ENCODE results near the gene NUB1.

Gene NUB1

DNA sequence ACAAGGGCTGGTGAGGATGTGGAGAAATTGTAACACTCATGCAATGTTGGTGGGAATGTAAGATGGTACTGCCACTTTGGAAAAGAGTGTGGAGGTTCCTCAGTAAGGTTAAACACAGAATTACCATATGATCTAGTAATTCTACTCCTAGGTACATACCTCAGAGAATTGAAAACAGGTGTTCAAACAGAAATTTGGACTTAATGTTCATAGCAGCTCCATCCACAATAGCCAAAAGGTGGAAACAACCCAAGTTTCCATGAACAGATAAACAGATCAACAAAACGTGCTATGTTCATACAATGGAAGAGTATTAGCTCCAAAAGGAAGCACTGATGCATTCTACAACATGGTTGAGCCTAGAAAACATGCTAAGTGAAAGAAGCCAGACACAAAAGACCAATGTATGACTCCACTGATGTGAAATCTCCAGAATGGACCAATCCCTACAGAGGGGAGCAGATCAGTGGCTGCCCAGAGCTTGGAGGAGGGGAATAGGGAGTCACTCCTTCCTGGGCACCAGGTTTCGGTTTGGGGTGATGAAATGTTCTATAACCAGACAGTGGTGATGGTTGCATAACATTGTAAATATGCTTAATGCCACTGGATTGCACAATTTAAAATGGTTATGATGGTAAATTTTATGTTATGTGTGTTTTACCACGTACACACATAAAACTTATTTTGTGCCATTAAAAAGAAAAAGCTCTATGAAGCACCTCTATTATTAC lies 73.9 kb downstream of the NUB1 start:
- TF ChIP-seq, protein P1, sequence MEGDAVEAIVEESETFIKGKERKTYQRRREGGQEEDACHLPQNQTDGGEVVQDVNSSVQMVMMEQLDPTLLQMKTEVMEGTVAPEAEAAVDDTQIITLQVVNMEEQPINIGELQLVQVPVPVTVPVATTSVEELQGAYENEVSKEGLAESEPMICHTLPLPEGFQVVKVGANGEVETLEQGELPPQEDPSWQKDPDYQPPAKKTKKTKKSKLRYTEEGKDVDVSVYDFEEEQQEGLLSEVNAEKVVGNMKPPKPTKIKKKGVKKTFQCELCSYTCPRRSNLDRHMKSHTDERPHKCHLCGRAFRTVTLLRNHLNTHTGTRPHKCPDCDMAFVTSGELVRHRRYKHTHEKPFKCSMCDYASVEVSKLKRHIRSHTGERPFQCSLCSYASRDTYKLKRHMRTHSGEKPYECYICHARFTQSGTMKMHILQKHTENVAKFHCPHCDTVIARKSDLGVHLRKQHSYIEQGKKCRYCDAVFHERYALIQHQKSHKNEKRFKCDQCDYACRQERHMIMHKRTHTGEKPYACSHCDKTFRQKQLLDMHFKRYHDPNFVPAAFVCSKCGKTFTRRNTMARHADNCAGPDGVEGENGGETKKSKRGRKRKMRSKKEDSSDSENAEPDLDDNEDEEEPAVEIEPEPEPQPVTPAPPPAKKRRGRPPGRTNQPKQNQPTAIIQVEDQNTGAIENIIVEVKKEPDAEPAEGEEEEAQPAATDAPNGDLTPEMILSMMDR (conservative IDR thresholded peaks at IDR 0.05; ENCODE audit: low read depth, low read length): no peak
- DNase-seq (ENCODE audit: low read depth): peak; percentile 86
- no peak overlapping the region for H3K4me3 ChIP-seq (ENCODE audit: low read depth, low read length)

DNA sequence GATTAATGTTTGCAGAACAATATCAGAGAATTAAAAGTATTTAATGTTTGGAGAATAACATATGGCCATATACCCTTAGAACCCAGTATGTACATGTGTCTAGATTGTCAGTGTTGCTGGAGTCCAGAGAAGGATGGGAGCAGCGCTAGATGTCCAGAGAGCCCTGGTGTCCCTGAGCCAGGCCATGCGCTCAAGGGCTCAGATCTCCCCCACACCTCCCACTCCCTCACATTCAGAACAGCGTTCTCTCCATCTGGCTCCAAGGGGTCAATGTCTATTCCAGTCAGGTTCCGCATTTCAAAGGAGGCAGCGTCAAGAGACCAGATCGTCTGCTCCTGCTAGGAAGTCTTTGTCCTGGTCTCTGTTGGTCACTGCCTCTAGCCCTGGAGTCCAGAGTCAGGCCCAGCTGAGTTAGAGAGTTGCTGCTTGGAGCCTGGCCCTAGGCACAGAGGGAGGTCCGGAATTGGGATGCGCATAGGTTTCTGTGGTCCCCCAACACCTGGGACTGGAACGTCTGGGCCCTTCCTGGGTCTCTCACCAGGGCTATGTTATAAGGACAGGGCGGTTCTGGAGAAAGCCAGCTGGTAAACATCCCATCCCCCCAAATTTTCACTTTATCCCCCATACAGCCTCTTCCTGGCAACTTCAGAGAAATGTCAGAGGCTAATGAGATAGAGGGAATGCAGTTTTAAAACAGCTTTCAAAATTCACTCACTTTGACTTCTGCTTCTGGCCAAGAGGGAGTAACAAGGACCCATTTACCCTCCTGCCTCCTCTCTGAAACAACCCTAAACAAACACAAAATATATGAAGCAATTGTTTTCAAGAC lies 74.7 kb downstream of the NUB1 start:
- DNase-seq (ENCODE audit: low read depth): no peak
- TF ChIP-seq, protein P1 (conservative IDR thresholded peaks at IDR 0.05; ENCODE audit: low read depth, low read length): no peak
- H3K4me3 ChIP-seq (ENCODE audit: low read depth, low read length): no peak overlapping the region

DNA sequence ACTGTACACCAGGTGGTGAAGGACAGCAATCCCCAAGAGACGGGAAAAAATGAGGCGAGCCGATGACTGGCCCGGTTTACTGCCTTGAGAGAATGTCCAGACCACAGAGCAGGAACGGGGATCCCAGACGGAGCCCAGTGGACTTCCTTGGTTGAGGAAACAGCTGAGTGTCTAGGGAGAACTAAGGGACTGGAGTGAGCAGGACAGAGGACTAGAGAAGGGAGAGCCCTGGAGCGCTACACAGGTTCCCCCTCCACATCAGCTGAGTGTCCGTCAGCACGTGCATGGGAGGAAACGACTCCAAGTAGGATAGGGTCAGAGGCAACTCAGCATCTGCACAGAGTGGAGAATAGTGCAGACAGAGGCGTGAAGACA lies 75.3 kb downstream of the NUB1 start:
- DNase-seq (ENCODE audit: low read depth): no peak
- TF ChIP-seq, protein P1 (conservative IDR thresholded peaks at IDR 0.05; ENCODE audit: low read depth, low read length): no peak
- no peak overlapping the region for H3K4me3 ChIP-seq (ENCODE audit: low read depth, low read length)

DNA sequence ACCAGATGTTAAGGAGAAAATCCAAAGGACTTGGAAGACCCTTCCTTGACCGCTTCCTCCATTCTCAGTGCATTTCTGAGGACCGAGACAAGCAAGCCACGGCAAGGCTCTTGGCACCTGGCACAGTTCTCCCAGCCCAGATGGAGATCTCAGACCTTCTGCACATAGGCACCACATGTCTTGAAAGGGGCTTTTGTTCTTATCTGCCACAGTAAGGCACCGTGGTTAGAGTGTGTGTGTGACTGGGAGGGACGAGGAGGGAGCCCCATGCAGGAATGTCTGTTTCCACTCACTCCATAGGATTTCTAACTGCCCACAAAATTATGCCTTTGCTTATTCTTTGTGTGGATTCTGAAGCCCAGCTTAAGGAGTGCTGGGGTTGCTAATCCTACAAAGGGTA lies 78.5 kb downstream of the NUB1 start:
- TF ChIP-seq, protein P1 (conservative IDR thresholded peaks at IDR 0.05; ENCODE audit: low read depth, low read length): no peak
- H3K4me3 ChIP-seq (ENCODE audit: low read depth, low read length): no peak overlapping the region
- no peak for DNase-seq (ENCODE audit: low read depth)

DNA sequence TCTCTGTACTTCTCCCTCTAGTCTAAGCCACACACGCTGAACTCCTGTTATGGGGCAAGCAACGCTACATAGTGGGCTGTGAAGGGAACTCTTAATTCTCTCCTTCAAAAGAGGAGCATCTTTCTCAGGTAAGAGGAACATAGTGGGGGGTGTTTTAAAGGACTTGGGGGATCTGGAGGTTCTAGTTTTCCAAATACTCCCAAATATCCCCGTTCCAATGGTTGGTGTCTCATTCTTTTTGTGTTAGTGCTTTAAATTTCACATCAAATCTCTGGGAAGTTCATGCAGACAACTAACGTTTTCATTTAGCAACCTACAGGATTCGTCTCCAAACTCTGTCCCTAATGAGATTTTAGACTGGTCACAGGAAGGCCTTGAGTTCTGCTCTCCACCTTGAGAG lies 80.6 kb downstream of the NUB1 start:
- H3K4me3 ChIP-seq (ENCODE audit: low read depth, low read length): no peak overlapping the region
- DNase-seq (ENCODE audit: low read depth): no peak
- TF ChIP-seq, protein P1 (conservative IDR thresholded peaks at IDR 0.05; ENCODE audit: low read depth, low read length): no peak

DNA sequence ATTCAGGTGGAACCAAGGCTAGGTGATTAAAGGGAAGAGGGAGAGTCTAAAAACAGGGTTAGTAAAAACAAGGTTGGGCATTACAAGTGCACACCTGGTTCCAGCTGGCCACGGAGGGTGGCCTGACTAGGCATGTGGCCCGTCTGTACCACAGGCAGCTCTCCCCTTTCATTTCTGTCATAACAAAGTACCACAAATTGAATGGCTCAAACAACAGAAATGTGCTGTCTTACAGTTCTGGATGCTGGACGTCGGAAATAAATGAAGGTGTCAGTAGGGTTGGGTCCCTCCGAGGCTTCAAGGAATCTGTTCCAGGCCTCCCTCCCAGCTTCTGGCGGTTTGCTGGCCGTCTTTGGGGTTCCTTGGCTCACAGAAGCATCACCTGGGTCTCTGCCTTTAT lies 81.6 kb downstream of the NUB1 start:
- H3K4me3 ChIP-seq (ENCODE audit: low read depth, low read length): no peak overlapping the region
- no peak for DNase-seq (ENCODE audit: low read depth)
- TF ChIP-seq, protein P1 (conservative IDR thresholded peaks at IDR 0.05; ENCODE audit: low read depth, low read length): no peak

Data from choroid plexus epithelial cell (primary cell).